Activated T-helper 1 cell treated with anti-CD3 and anti-CD28 coated beads, Interleukin-12 subunit alpha, Interleukin-12 subunit beta, Interleukin-2, Interleukin-4 antibody, amounts not matched to agents 30 ng/mL and 10 ng/mL and 1 ng/mL, durations not matched to agents 14 hours and 24 hours and 36 hours (primary cell): ENCODE results near the gene KIAA1614. TPM values are rescaled to one million over a fixed set of nuclear protein-coding genes. Genes with fewer than 3 reads are reported as not detected.

Experiments used
- DNase-seq: peaks from one replicate; pipeline ENCODE4 v3.0.0; 2021; ENCODE audit warnings: low spot score
- H3K27ac Mint-ChIP-seq: one replicate; pipeline ENCODE4 v1.8.0; 2021; ENCODE audit warnings: mild to moderate bottlenecking, mixed read lengths
- H3K27me3 Mint-ChIP-seq: one replicate; pipeline ENCODE4 v1.8.0; 2022; ENCODE audit warnings: mild to moderate bottlenecking, moderate library complexity, mixed read lengths; ENCODE audit not compliant: insufficient read depth
- H3K36me3 Mint-ChIP-seq: one replicate; pipeline ENCODE4 v1.8.0; 2021; ENCODE audit warnings: low read depth, mixed read lengths
- H3K4me1 Mint-ChIP-seq: one replicate; pipeline ENCODE4 v1.8.0; 2021; ENCODE audit warnings: low read depth, mixed read lengths
- H3K4me3 Mint-ChIP-seq: one replicate; pipeline ENCODE4 v1.8.0; 2021; ENCODE audit warnings: mild to moderate bottlenecking, moderate library complexity, mixed read lengths
- H3K9me3 Mint-ChIP-seq: one replicate; pipeline ENCODE4 v1.8.0; 2021; ENCODE audit warnings: mixed read lengths
- intact Hi-C: fragments of 100-400 bp; cut with micrococcal nuclease; formaldehyde crosslinking; loops from one replicate; pipeline ENCODE4 v1.15.1; 2024
- total RNA-seq: library from RNA; stranded (reverse); gene quantifications from 2 replicates; pipeline ENCODE4 v1.2.3, GENCODE V29; 2022

Gene KIAA1614
- total RNA-seq, 1 donor from 2014 or later = 0.16 TPM

- Mint-ChIP-seq H3K36me3 (peaks cover 30% of the 10 kb centered on the region), H3K9me3 (peaks cover 18% of the 10 kb centered on the region), H3K4me1 (peaks cover 6% of the 10 kb centered on the region), H3K27me3 (no peaks in the 10 kb centered on the region), H3K27ac (no peak overlapping the region), H3K4me3 (no peak overlapping the region)
- no peak for DNase-seq
- intact Hi-C loops = no loop called here
Measured at GRCh38 chr1:180946056-180946455, 33.4 kb downstream of the KIAA1614 start.

GRCh38 chr1:180946541-180947498 is 34.1 kb downstream of the KIAA1614 start:
- no peak overlapping the region for H3K27ac Mint-ChIP-seq
- intact Hi-C loops = no loop called here
- peaks cover 6% of the 10 kb centered on the region for H3K4me1 Mint-ChIP-seq
- H3K4me3 Mint-ChIP-seq = no peak overlapping the region
- no peaks in the 10 kb centered on the region for H3K27me3 Mint-ChIP-seq
- H3K36me3 Mint-ChIP-seq = peaks cover 30% of the 10 kb centered on the region
- DNase-seq = no peak
- H3K9me3 Mint-ChIP-seq = peaks cover 18% of the 10 kb centered on the region

GRCh38 chr1:180947499-180947885 is 34.8 kb downstream of the KIAA1614 start:
- DNase-seq = no peak

GRCh38 chr1:180947901-180948640 is 35.4 kb downstream of the KIAA1614 start:
- H3K4me1 Mint-ChIP-seq = peaks cover 6% of the 10 kb centered on the region
- H3K36me3 Mint-ChIP-seq = peaks cover 30% of the 10 kb centered on the region
- H3K27ac Mint-ChIP-seq = no peak overlapping the region
- peaks cover 18% of the 10 kb centered on the region for H3K9me3 Mint-ChIP-seq
- intact Hi-C loops = no loop called here
- H3K4me3 Mint-ChIP-seq = no peak overlapping the region
- DNase-seq = no peak
- H3K27me3 Mint-ChIP-seq = no peaks in the 10 kb centered on the region

More at GRCh38 chr1:180947499-180947885, 34.8 kb downstream of the KIAA1614 start:
- H3K27ac Mint-ChIP-seq = no peak overlapping the region
- peaks cover 30% of the 10 kb centered on the region for H3K36me3 Mint-ChIP-seq
- H3K4me1 Mint-ChIP-seq = peaks cover 6% of the 10 kb centered on the region
- intact Hi-C loops = no loop called here
- no peak overlapping the region for H3K4me3 Mint-ChIP-seq
- no peaks in the 10 kb centered on the region for H3K27me3 Mint-ChIP-seq
- H3K9me3 Mint-ChIP-seq = peaks cover 18% of the 10 kb centered on the region

GRCh38 chr1:180948641-180949615 is 36.2 kb downstream of the KIAA1614 start:
- no peak overlapping the region for H3K27ac Mint-ChIP-seq
- intact Hi-C loops = no loop called here
- no peak overlapping the region for H3K4me3 Mint-ChIP-seq
- H3K4me1 Mint-ChIP-seq = peaks cover 6% of the 10 kb centered on the region
- H3K27me3 Mint-ChIP-seq = no peaks in the 10 kb centered on the region
- DNase-seq = no peak
- peaks cover 30% of the 10 kb centered on the region for H3K36me3 Mint-ChIP-seq
- H3K9me3 Mint-ChIP-seq = peaks cover 18% of the 10 kb centered on the region

- Mint-ChIP-seq H3K27me3 (peaks cover 2% of the 10 kb centered on the region), H3K4me1 (peaks cover 6% of the 10 kb centered on the region), H3K27ac (no peak overlapping the region), H3K36me3 (peaks cover 30% of the 10 kb centered on the region), H3K9me3 (peaks cover 18% of the 10 kb centered on the region), H3K4me3 (no peak overlapping the region)
- DNase-seq = no peak
- intact Hi-C loops = no loop called here
Measured at GRCh38 chr1:180949616-180950000, 36.9 kb downstream of the KIAA1614 start.

GRCh38 chr1:180950321-180950720 is 37.6 kb downstream of the KIAA1614 start:
- Mint-ChIP-seq H3K36me3 (peaks cover 30% of the 10 kb centered on the region), H3K27me3 (peaks cover 2% of the 10 kb centered on the region), H3K9me3 (peaks cover 18% of the 10 kb centered on the region), H3K4me3 (no peak overlapping the region), H3K4me1 (peaks cover 6% of the 10 kb centered on the region), H3K27ac (no peak overlapping the region)
- no peak for DNase-seq
- intact Hi-C loops = loop anchor here (5.0 kb wide), 1 partner anchor 192 kb away; no protein-coding TSS in a partner anchor

GRCh38 chr1:180951186-180951745 is 38.6 kb downstream of the KIAA1614 start:
- no peak for DNase-seq
- H3K4me1 Mint-ChIP-seq = peaks cover 6% of the 10 kb centered on the region
- no peak overlapping the region for H3K27ac Mint-ChIP-seq
- peaks cover 28% of the 10 kb centered on the region for H3K36me3 Mint-ChIP-seq
- peaks cover 2% of the 10 kb centered on the region for H3K27me3 Mint-ChIP-seq
- no peak overlapping the region for H3K4me3 Mint-ChIP-seq
- H3K9me3 Mint-ChIP-seq = peaks cover 18% of the 10 kb centered on the region
- intact Hi-C loops = loop anchor here (5.0 kb wide), 1 partner anchor 191 kb away; no protein-coding TSS in a partner anchor

GRCh38 chr1:180951836-180952656 is 39.3 kb downstream of the KIAA1614 start:
- DNase-seq = no peak
- H3K27me3 Mint-ChIP-seq = peaks cover 2% of the 10 kb centered on the region
- H3K27ac Mint-ChIP-seq = no peak overlapping the region
- peaks cover 21% of the 10 kb centered on the region for H3K36me3 Mint-ChIP-seq
- H3K9me3 Mint-ChIP-seq = peaks cover 11% of the 10 kb centered on the region
- intact Hi-C loops = loop anchor here (5.0 kb wide), 1 partner anchor 190 kb away; no protein-coding TSS in a partner anchor
- no peak overlapping the region for H3K4me3 Mint-ChIP-seq
- H3K4me1 Mint-ChIP-seq = peaks cover 1% of the 10 kb centered on the region

- Mint-ChIP-seq H3K9me3 (peaks cover 5% of the 10 kb centered on the region), H3K27ac (no peak overlapping the region), H3K36me3 (peaks cover 15% of the 10 kb centered on the region), H3K4me3 (no peak overlapping the region), H3K4me1 (no peaks in the 10 kb centered on the region), H3K27me3 (peaks cover 2% of the 10 kb centered on the region)
- no peak for DNase-seq
- intact Hi-C loops = loop anchor here (5.0 kb wide), 1 partner anchor 190 kb away; no protein-coding TSS in a partner anchor
Measured at GRCh38 chr1:180952657-180953013, 39.9 kb downstream of the KIAA1614 start.

GRCh38 chr1:180953291-180954004 is 40.8 kb downstream of the KIAA1614 start:
- no peaks in the 10 kb centered on the region for H3K4me1 Mint-ChIP-seq
- peak overlapping the region; percentile 61 for H3K27ac Mint-ChIP-seq
- H3K27me3 Mint-ChIP-seq = peaks cover 2% of the 10 kb centered on the region
- intact Hi-C loops = loop anchor here (2.0 to 5.0 kb wide), 2 partner anchors 27 to 189 kb away; no protein-coding TSS in a partner anchor
- no peaks in the 10 kb centered on the region for H3K9me3 Mint-ChIP-seq
- DNase-seq = no peak
- peak overlapping the region; percentile 76 for H3K4me3 Mint-ChIP-seq
- H3K36me3 Mint-ChIP-seq = peaks cover 13% of the 10 kb centered on the region
